Measurements from ENCODE around the gene UBLCP1.

DNA sequence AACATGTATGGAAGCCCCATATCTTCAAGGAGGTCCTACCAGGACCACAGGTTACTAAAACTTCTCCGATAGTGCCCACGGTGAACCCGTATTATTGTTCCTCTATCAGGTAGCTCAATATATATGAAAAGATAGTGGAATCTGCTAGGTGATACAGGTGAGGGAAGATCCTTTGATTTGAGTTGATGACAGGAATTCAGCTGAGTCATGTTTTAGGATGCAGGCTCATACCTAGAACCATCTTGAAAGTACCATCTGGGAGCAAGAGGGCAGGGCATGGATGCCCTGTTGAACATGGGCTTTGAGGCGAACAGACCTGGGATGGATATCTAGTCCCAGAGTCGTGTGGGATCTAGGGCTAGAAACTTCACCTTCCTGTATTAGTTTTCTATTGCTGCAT lies 31.8 kb downstream of the UBLCP1 start:
- TF ChIP-seq EP300 (IDR thresholded peaks at IDR 0.05; ENCODE audit: borderline replicate concordance in 1 of 2, low read depth in 2 of 2, low read length in 2 of 2): no peak
- TF ChIP-seq CTCF (IDR thresholded peaks at IDR 0.05; ENCODE audit: control extremely low read depth in 1 of 3, insufficient read depth in 1 of 3, low read depth in 1 of 3, low read length in 3 of 3): no peak
- no peak for TF ChIP-seq POLR2A (IDR thresholded peaks at IDR 0.05; ENCODE audit: control extremely low read depth in 1 of 2, low read depth in 2 of 2, low read length in 2 of 2)
- no peak for TF ChIP-seq RNF2 (IDR thresholded peaks at IDR 0.05; ENCODE audit: borderline replicate concordance, low read depth, low read length, missing control alignments, poor library complexity, severe bottlenecking)
- no peak for TF ChIP-seq MAX (IDR thresholded peaks at IDR 0.05)
- TF ChIP-seq ZNF274 (IDR thresholded peaks at IDR 0.05; ENCODE audit: borderline replicate concordance, extremely low read depth, low read length): no peak
- TF ChIP-seq POLR2AphosphoS5 (IDR thresholded peaks at IDR 0.05; ENCODE audit: low read depth, low read length): no peak

All from H1 (cell line).